Peyer's patch (tissue), 4 donors: Measurements from ENCODE around the gene TOMM5.

Experiments
- CTCF ChIP-seq, 6 experiments: fragments of 450-650 bp in 4 of 6; fragments of 200-600 bp in 2 of 6; sonication (generic) in 1 of 6; IDR thresholded peaks; one replicate each; pipeline ENCODE4 v1.5.1; 2017 to 2019; ENCODE audit warnings: antibody characterized with exemption in 6 of 6, mild to moderate bottlenecking in 3 of 6, moderate library complexity in 1 of 6
- POLR2A ChIP-seq, 2 donors: fragments of 450-650 bp; IDR thresholded peaks; one replicate each; pipeline ENCODE4 v1.5.1; 2017; ENCODE audit warnings: antibody characterized with exemption in 2 of 2, mild to moderate bottlenecking in 2 of 2, moderate library complexity in 2 of 2

GRCh38 chr9:37543468-37543867 is 48.9 kb downstream of the TOMM5 start:
- TF ChIP-seq CTCF (IDR thresholded peaks at IDR 0.05) (no peak), POLR2A (IDR thresholded peaks at IDR 0.05) (no peak)
